Spinal cord (tissue), 10 donors: ENCODE results near the gene IKBKG. TPM values are rescaled to one million over a fixed set of nuclear protein-coding genes. Genes with fewer than 3 reads are reported as not detected.
"Not testable (repeated sequence)": the region's sequence is repeated elsewhere in the genome, so short reads cannot be mapped to it uniquely, and the experiment has no call there.

ENCODE experiments used
- DNase-seq, 6 donors: peaks; one replicate each; pipeline versions ENCODE4 v3.0.0 to v3.0.0-alpha.2; 2013 to 2015; ENCODE audit warnings: low spot score in 6 of 6, low read depth in 4 of 6
- H3K27ac ChIP-seq: one replicate; pipeline ENCODE4 v1.5.1; 2013; ENCODE audit warnings: low read depth, low read length, control low read depth
- H3K27me3 ChIP-seq: one replicate; pipeline ENCODE4 v1.6.1; 2013; ENCODE audit warnings: low read length; ENCODE audit not compliant: control insufficient read depth, insufficient read depth
- H3K36me3 ChIP-seq: one replicate; pipeline ENCODE4 v1.6.1; 2013; ENCODE audit warnings: low read length; ENCODE audit not compliant: control insufficient read depth, insufficient read depth
- H3K4me1 ChIP-seq: one replicate; pipeline ENCODE4 v1.6.1; 2013; ENCODE audit warnings: low read length; ENCODE audit not compliant: control insufficient read depth, insufficient read depth
- H3K4me3 ChIP-seq: one replicate; pipeline ENCODE4 v1.5.1; 2013; ENCODE audit warnings: low read depth, low read length, control low read depth
- H3K9me3 ChIP-seq: one replicate; pipeline ENCODE4 v1.6.1; 2013; ENCODE audit warnings: low read length; ENCODE audit not compliant: control insufficient read depth, insufficient read depth
- WGBS: methylation state at CpG from one replicate; pipeline ENCODE4 v1.1.5; 2013; ENCODE audit warnings: missing lambda C conversion rate; ENCODE audit not compliant: insufficient coverage; 5-methylcytosine and 5-hydroxymethylcytosine counted together
- polyA plus RNA-seq, 2 donors: library from polyadenylated mRNA; unstranded; fragments of 120-200 nt; gene quantifications; one replicate each; pipeline ENCODE4 v1.2.1, GENCODE V29; 2013; ENCODE audit not compliant: insufficient read length in 2 of 2
- total RNA-seq, 2 donors: library from RNA; depleted of rRNA in 1 of 2; stranded (reverse); fragments of 120-200 nt in 1 of 2; fragments of >200 nt in 1 of 2; gene quantifications; one replicate each; pipeline versions ENCODE4 v1.2.3 to v1.2.4, GENCODE V29; 2013 to 2014
- donor health status: healthy.

IKBKG gene
- total and polyA plus RNA-seq, 4 donors = 7.7 to 23.9 (median 20.2) TPM

DNA sequence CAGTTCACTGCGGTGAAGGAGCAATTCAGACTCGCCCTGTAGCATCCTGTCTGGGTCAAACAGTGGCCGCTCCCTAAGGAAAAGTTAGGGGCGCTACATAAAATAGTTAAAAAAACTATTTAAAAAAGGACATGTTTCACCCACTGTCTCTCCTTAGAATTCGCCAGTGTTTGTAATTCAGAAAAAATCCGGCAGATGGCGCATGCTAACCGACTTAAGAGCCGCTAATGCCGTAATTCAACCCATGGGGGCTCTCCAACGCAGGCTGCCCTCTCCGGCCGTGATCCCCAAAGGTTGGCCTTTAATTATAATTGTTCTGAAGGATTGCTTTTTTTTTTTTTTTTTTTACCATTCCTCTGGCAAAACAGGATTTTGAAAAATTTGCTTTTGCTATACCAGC lies 43.0 kb downstream of the IKBKG start:
- not testable (repeated sequence) for H3K36me3 ChIP-seq, H3K4me3 ChIP-seq, H3K27me3 ChIP-seq, DNase-seq, H3K9me3 ChIP-seq, H3K4me1 ChIP-seq, H3K27ac ChIP-seq
- WGBS = no CpG with 5 or more reads among the region's 13 CpGs

DNA sequence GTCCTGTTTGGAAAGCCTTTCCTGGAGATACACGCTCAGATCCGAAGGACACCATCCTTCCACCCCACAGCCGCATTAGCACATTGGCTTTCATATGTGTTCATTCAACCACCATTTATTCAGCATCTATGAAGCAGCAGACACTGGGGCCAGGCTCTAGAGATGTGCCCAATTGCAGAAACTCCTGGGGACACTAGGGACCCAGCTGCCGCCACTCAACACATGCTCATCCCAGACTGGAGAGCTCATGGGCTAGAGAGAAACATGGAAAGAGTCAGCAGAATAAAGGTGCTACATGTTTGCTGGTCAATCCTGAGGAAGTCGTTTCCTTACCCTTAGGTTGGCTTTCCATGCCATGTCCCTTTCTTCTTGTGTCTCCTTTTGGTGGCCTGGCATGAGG lies 45.1 kb downstream of the IKBKG start:
- DNase-seq = no peak
- 91% methylated on average over 4 of the region's 5 CpGs for WGBS
- no peak overlapping the region for H3K27ac ChIP-seq
- no peaks in the 10 kb centered on the region for H3K4me1 ChIP-seq
- no peaks in the 10 kb centered on the region for H3K27me3 ChIP-seq
- H3K36me3 ChIP-seq = no peaks in the 10 kb centered on the region
- no peak overlapping the region for H3K4me3 ChIP-seq
- peaks cover 1% of the 10 kb centered on the region for H3K9me3 ChIP-seq

DNA sequence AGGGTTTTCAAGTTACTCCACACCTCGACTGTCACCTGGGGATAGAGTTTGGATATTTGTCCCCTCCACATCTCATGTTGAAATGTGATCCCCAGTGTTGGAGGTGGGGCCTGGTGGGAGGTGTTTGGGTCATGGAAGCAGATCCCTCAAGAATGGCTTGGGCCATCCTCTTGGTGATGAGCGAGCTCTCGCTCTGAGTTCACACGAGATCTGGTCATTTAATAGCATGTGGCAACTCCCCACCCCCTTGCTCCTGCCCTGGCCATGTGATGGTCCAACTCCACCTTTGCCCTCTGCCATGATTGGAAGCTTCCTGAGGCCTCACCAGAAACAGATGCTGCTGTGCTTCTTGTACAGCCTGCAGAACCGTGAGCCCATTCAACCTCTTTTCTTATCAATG lies 45.8 kb downstream of the IKBKG start:
- Histone ChIP-seq H3K9me3 (peaks cover 1% of the 10 kb centered on the region), H3K4me1 (no peaks in the 10 kb centered on the region), H3K27ac (no peak overlapping the region), H3K27me3 (no peaks in the 10 kb centered on the region), H3K4me3 (no peak overlapping the region), H3K36me3 (no peaks in the 10 kb centered on the region)
- DNase-seq = no peak
- WGBS = 97% methylated on average over 4 of the region's 5 CpGs

DNA sequence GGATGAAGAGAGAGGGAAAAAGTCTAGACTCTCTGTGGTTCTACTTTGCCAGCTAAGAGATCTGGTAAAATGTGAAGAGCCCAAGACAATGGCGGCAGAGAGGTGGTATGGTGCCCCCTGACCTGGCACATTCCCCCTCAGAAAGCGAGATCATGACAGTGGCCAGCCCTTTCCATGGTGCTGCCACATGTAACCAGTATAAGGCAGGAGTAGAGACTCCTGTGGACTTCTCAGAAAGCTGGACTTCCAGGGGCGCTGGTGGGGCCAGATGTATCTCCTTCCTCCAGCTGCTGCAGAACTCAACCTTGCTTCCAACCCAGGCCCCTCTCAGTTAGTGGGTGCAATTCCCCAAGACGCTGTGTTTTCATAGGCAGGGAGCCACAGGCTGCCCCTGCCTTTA lies 47.1 kb downstream of the IKBKG start:
- no peak for DNase-seq
- Histone ChIP-seq H3K36me3 (no peaks in the 10 kb centered on the region), H3K4me1 (no peaks in the 10 kb centered on the region), H3K27ac (no peak overlapping the region), H3K27me3 (no peaks in the 10 kb centered on the region), H3K4me3 (no peak overlapping the region), H3K9me3 (peaks cover 1% of the 10 kb centered on the region)
- 59% methylated on average over 4 of the region's 4 CpGs for WGBS

DNA sequence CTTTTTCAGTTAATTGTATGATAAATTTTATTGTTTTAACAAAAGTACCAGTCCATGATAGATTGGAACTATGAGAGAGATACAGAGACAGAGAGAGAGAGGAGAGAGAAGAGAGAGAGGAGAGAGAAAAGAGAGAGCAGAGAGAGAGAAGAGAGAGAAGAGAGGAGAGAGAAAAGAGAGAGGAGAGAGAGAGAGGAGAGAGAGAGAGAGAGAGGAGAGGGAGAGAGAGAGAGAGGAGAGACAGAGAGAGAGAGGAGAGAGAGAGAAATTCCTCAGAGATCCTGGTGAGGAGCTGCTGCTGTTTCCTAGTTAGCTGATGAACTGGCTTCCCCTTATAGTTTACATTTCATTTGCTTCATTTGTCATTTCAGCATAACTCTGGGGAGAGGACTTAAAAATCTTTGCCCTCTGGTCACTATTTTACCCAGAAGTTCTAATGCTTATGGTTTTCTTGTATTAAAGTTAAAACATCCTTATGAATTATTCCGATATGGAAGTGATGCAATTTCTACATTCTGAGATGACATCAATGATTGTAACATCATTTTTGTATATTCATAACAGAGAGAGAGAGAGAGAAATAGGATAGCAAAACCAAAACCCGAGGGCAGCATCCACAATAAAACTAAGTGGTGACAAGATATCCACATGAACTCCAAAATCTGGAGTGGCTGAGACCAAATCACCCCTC lies 48.3 kb downstream of the IKBKG start:
- WGBS = no CpG with 5 or more reads among the region's 2 CpGs
- Histone ChIP-seq H3K4me1 (no peaks in the 10 kb centered on the region), H3K27me3 (no peaks in the 10 kb centered on the region), H3K27ac (no peak overlapping the region), H3K9me3 (peaks cover 1% of the 10 kb centered on the region), H3K4me3 (no peak overlapping the region), H3K36me3 (no peaks in the 10 kb centered on the region)
- peak in 1 of 6 donors; percentile 0 for DNase-seq

DNA sequence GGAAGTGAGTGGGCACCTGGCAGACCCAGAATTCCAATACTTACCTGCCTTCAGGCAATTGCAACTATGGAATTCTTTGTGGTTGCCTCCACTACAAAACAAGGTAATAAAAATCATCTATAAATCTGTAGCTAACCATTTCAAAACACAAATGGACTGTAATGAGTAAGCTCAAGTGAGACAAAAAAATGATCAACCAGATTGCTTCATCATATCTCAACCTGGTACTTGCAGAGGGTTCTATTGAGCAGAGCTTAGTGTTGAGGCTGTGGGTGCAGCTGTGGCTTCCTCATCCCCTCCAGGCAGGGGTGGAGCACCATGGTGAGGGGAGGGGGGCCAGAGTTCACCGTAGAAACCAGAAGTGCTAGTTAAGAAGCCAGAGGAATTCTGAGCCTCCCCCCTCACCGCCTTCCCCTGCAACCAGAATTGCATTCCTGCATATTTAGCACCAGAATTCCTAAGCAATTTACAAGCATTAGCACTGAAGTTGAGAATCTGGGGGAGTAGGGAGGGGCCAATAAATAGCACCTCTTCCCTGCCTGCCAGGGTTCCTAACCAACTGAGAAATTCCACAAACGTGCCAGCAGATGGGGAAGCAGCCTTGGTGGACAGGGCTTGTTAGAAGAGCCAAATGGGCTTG lies 49.0 kb downstream of the IKBKG start:
- H3K36me3 ChIP-seq = no peaks in the 10 kb centered on the region
- H3K4me1 ChIP-seq = no peaks in the 10 kb centered on the region
- no peak overlapping the region for H3K27ac ChIP-seq
- WGBS = 0% methylated on average over 1 of the region's 3 CpGs
- H3K4me3 ChIP-seq = no peak overlapping the region
- DNase-seq = peak in 3 of 6 donors; percentile 0 to 6 (median 1)
- no peaks in the 10 kb centered on the region for H3K27me3 ChIP-seq
- peaks cover 1% of the 10 kb centered on the region for H3K9me3 ChIP-seq

DNA sequence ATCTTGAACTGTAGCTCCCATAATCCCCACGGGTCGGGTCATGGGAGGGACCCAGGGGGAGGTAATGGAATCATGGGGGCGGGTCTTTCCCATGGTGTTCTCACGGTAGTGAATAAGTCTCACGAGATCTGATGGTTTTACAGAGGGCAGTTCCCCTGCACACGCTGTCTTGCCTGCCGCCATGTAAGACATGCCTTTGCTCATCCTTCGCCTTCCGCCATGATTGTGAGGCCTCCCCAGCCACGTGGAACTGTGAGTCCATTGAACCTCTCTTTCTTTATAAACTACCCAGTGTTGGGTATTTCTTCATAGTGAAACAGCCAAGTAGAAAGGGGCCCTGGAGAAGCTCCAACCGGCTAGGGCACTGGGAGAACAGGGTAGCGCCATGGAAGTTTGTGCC lies 49.8 kb downstream of the IKBKG start:
- Histone ChIP-seq H3K27me3 (no peaks in the 10 kb centered on the region), H3K9me3 (peaks cover 1% of the 10 kb centered on the region), H3K4me3 (no peak overlapping the region), H3K27ac (no peak overlapping the region), H3K36me3 (no peaks in the 10 kb centered on the region), H3K4me1 (no peaks in the 10 kb centered on the region)
- WGBS = 90% methylated on average over 8 of the region's 12 CpGs
- no peak for DNase-seq

DNA sequence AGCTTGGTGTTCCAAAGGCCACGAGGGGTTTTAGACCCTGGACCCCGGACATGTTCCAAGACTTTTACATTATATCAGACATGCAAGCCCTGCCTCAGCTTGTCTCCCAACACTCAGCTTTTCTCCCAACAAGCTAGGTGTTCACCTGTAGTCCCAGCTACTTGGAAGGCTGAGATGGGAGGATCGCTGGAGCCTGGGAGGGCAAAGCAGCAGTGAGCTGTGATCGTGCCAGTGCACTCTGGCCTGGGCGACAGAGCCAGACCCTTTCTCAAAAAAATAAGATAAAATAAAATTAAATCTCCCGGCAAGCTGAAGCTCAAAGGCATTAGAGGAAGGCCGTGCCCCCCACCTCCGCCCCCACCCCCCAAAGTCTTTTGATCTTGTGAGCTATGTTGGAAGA lies 51.2 kb downstream of the IKBKG start:
- H3K27me3 ChIP-seq = no peaks in the 10 kb centered on the region
- H3K36me3 ChIP-seq = no peaks in the 10 kb centered on the region
- H3K4me3 ChIP-seq = no peak overlapping the region
- WGBS = 40% methylated on average over 2 of the region's 8 CpGs
- H3K9me3 ChIP-seq = no peaks in the 10 kb centered on the region
- no peaks in the 10 kb centered on the region for H3K4me1 ChIP-seq
- no peak for DNase-seq
- no peak overlapping the region for H3K27ac ChIP-seq

DNA sequence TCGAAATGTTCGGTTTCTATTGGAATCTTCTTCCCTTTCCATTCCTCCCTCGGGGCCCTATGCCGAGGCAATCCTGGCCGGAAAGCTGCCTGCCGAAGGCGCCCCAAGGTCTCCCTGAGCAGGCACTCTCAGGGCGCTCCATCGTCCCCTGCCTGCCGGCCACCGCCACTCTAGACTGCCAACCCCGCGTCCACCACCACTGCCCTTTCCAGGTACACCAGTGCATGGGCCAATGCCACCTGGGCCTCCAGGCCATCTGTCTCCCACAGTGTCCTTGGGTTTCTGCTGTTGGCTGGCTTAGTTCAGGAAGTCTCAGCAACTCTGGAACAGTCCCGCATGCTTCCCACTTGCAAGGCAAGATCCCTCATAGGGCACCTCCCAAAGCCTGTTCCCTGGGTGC lies 52.1 kb downstream of the IKBKG start:
- Histone ChIP-seq H3K27ac (no peak overlapping the region), H3K4me3 (no peak overlapping the region), H3K4me1 (no peaks in the 10 kb centered on the region), H3K36me3 (no peaks in the 10 kb centered on the region), H3K9me3 (no peaks in the 10 kb centered on the region), H3K27me3 (no peaks in the 10 kb centered on the region)
- DNase-seq = no peak
- 90% methylated on average over 14 of the region's 14 CpGs for WGBS

DNA sequence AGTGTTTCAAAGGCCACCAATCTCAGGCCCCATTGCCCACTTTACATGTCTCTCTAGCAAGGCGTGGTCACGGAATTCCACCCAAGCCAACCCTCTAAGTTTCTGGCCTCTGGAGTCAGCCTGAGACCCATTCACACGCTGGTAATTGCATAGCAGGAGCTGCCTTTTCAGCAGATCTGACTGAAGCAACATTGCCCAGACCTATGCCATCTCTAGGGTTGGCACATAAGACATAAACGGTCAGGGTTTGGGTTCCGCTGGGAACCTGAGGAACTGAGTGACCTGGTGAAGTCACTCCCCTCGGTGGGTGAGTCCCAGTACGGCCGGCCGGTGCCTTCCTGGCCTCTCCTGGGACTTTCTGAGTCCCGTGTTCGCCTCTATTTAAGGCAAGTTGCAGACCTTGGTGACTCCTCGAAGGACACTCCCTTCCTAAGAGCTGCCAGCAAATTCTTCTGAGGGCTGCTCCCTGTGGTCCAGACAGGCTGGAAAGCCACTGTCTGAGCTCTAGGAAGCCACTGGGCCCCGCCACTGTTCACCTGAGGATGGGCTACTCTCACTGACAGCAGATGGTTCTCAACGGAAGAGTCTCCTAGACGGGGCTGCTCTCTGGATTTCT lies 53.4 kb downstream of the IKBKG start:
- 76% methylated on average over 14 of the region's 15 CpGs for WGBS
- no peaks in the 10 kb centered on the region for H3K36me3 ChIP-seq
- no peak for DNase-seq
- H3K27ac ChIP-seq = no peak overlapping the region
- H3K9me3 ChIP-seq = no peaks in the 10 kb centered on the region
- H3K4me3 ChIP-seq = no peak overlapping the region
- H3K27me3 ChIP-seq = no peaks in the 10 kb centered on the region
- no peaks in the 10 kb centered on the region for H3K4me1 ChIP-seq
